Spleen (tissue), 7 donors: Measurements from ENCODE around the gene PDE4D.

ENCODE experiments used
- POLR2A ChIP-seq, 3 donors: fragments of 450-650 bp; IDR thresholded peaks; one replicate each; pipeline ENCODE4 v1.5.1; 2017; ENCODE audit warnings: antibody characterized with exemption in 3 of 3, mild to moderate bottlenecking in 1 of 3
- POLR2AphosphoS5 ChIP-seq, 3 donors: sonication (generic); formaldehyde crosslinking; IDR thresholded peaks; one replicate each; pipeline ENCODE4 v1.5.1; 2017; ENCODE audit warnings: antibody characterized with exemption in 3 of 3
- TF ChIP-seq, protein P1 (sequence below), 11 experiments: fragments of 200-600 bp in 7 of 11; fragments of 450-650 bp in 4 of 11; sonication (generic) in 4 of 11; IDR thresholded peaks in 8 of 11; conservative IDR thresholded peaks in 3 of 11; 1 replicate in 7 of 11; 2 replicates in 4 of 11; pipeline versions ENCODE4 v1.4.0 to v1.8.0; 2016 to 2021; ENCODE audit warnings: antibody characterized with exemption in 11 of 11, inconsistent platforms in 4 of 11, mild to moderate bottlenecking in 1 of 11
- donor health status: DM: no; HTN: no; CAD: no; lungs with moderate emphysema.
- donor health status: DM: no; HTN: no; CAD: no.
- donor health status: DM: no; HTN: no; CAD: no.

DNA sequence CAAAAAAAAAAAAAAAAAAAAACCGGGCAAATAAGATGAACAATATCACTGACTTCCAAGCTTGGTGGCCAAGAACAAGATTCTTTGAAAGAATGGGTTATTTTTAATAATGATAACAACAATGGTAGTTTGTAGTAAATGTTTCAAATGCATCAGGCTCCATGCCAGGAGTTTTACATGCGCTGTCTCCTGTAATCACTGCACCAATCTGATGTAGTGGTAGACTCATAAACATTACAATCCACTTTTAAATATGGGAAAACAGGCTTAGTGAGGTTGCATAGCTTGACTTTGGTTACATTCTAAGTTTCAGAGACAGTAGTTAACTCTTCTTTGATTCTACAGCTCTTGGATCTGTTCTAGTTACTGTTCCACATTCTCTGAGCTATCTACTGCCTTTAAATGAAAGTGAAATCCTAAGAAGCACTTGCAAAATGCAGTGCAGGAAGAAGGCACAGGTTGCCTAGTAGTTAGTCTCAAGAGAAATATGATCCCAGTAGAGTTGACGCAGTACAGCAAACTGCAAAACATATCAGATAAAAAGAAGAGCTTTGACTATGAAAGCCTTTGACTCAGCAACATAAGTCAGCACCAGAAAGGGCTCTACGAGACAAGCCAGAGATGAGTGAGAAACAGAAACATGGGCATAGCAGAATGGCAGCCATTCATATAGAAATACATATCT is 62.1 kb downstream of the PDE4D start:
- TF ChIP-seq, protein P1, sequence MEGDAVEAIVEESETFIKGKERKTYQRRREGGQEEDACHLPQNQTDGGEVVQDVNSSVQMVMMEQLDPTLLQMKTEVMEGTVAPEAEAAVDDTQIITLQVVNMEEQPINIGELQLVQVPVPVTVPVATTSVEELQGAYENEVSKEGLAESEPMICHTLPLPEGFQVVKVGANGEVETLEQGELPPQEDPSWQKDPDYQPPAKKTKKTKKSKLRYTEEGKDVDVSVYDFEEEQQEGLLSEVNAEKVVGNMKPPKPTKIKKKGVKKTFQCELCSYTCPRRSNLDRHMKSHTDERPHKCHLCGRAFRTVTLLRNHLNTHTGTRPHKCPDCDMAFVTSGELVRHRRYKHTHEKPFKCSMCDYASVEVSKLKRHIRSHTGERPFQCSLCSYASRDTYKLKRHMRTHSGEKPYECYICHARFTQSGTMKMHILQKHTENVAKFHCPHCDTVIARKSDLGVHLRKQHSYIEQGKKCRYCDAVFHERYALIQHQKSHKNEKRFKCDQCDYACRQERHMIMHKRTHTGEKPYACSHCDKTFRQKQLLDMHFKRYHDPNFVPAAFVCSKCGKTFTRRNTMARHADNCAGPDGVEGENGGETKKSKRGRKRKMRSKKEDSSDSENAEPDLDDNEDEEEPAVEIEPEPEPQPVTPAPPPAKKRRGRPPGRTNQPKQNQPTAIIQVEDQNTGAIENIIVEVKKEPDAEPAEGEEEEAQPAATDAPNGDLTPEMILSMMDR (IDR thresholded peaks at IDR 0.05 in 8 of 11, conservative IDR thresholded peaks at IDR 0.05 in 3 of 11), result no peak
- TF ChIP-seq POLR2A (IDR thresholded peaks at IDR 0.05), result no peak
- no peak for TF ChIP-seq POLR2AphosphoS5 (IDR thresholded peaks at IDR 0.05)
